ENCODE measurements around the gene DNAH1. TPM values are rescaled to one million over a fixed set of nuclear protein-coding genes. Genes with fewer than 3 reads are reported as not detected.
A peak's percentile ranks its signal among the peaks of the same experiment; 100 is the strongest.

The DNAH1 gene
- total and polyA plus RNA-seq, 2 donors = 3.3 to 9.0 TPM

DNA sequence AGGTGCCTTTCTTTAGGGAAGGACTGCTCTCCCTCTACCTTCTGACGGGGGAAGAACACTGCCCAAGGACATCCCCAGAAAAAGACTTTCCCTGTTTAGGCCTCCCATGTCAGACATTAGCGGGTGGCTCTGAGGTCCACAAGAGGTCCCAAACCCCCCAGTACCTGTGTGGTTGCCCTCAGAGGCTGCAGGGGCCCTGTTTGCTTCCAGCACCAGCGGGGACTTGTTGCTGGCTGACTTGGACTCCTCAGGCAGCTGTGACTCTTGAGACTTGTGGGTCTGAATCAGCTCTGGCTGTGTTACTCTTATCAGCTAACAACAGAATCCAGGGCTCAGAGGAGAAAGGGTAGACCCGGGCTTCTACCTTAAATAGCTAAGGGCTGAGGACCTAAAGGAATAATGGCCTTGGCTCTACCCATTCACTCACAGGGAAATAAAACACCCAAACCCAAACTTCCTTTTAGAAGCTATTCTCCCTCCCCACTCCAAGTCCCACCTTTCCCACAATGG is 89.5 kb downstream of the DNAH1 start:
- WGBS = 96% methylated on average over 4 of the region's 4 CpGs
- Histone ChIP-seq H3K9me3 (ENCODE audit: control insufficient read depth in 2 of 2, insufficient read depth in 1 of 2, low read length in 1 of 2) (no peaks in the 10 kb centered on the region), H3K36me3 (ENCODE audit: control insufficient read depth in 2 of 2, insufficient read depth in 2 of 2, low read length in 1 of 2) (peaks cover 75 to 81% of the 10 kb centered on the region in 2 donors), H3K27me3 (ENCODE audit: control insufficient read depth in 2 of 2, insufficient read depth in 1 of 2, low read length in 1 of 2) (no peaks in the 10 kb centered on the region), H3K4me3 (ENCODE audit: low read length in 2 of 2) (no peak overlapping the region), H3K27ac (ENCODE audit: low read depth in 1 of 2, low read length in 1 of 2) (peak overlapping the region in 1 of 2 donors; percentile 15), H3K4me1 (ENCODE audit: control insufficient read depth in 2 of 2, insufficient read depth in 2 of 2, low read length in 2 of 2) (peaks cover 7 to 20% of the 10 kb centered on the region in 2 donors)
- DNase-seq (ENCODE audit: low read depth in 6 of 9, low spot score in 9 of 9) = no peak

DNA sequence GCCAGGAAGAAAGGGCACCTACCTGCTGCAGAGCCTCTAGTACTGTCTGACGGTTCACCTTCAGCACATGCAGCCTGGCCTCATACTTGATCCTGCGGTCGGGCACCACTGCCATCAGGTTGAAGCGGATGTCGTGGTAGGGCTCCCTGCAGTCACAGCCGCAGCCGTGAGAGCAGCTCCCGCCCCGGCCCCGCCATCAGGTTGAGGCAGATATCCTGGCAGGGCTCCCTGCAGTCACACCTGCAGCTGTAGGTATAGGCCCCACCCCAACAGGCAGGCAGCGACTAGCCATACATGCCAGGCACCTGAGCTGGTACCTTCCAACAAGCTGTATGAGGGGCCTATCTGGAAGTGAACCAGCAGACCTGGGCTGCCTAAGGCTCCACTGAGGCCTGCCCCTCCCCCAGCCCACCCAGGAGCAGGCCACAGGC is 90.1 kb downstream of the DNAH1 start:
- WGBS = 94% methylated on average over 11 of the region's 11 CpGs
- peaks cover 7 to 25% of the 10 kb centered on the region in 2 donors for H3K4me1 ChIP-seq (ENCODE audit: control insufficient read depth in 2 of 2, insufficient read depth in 2 of 2, low read length in 2 of 2)
- peaks cover 69 to 75% of the 10 kb centered on the region in 2 donors for H3K36me3 ChIP-seq (ENCODE audit: control insufficient read depth in 2 of 2, insufficient read depth in 2 of 2, low read length in 1 of 2)
- DNase-seq (ENCODE audit: low read depth in 6 of 9, low spot score in 9 of 9) = no peak
- H3K9me3 ChIP-seq (ENCODE audit: control insufficient read depth in 2 of 2, insufficient read depth in 1 of 2, low read length in 1 of 2) = no peaks in the 10 kb centered on the region
- H3K27me3 ChIP-seq (ENCODE audit: control insufficient read depth in 2 of 2, insufficient read depth in 1 of 2, low read length in 1 of 2) = no peaks in the 10 kb centered on the region
- H3K4me3 ChIP-seq (ENCODE audit: low read length in 2 of 2) = no peak overlapping the region
- H3K27ac ChIP-seq (ENCODE audit: low read depth in 1 of 2, low read length in 1 of 2) = peak overlapping the region in 1 of 2 donors; percentile 15

- Histone ChIP-seq H3K4me1 (ENCODE audit: control insufficient read depth in 2 of 2, insufficient read depth in 2 of 2, low read length in 2 of 2) (peaks cover 10 to 33% of the 10 kb centered on the region in 2 donors), H3K27me3 (ENCODE audit: control insufficient read depth in 2 of 2, insufficient read depth in 1 of 2, low read length in 1 of 2) (no peaks in the 10 kb centered on the region), H3K4me3 (ENCODE audit: low read length in 2 of 2) (no peak overlapping the region), H3K36me3 (ENCODE audit: control insufficient read depth in 2 of 2, insufficient read depth in 2 of 2, low read length in 1 of 2) (peaks cover 62 to 68% of the 10 kb centered on the region in 2 donors), H3K27ac (ENCODE audit: low read depth in 1 of 2, low read length in 1 of 2) (peak overlapping the region in 1 of 2 donors; percentile 31), H3K9me3 (ENCODE audit: control insufficient read depth in 2 of 2, insufficient read depth in 1 of 2, low read length in 1 of 2) (no peaks in the 10 kb centered on the region)
- 98% methylated on average over 20 of the region's 20 CpGs for WGBS
- no peak for DNase-seq (ENCODE audit: low read depth in 6 of 9, low spot score in 9 of 9)
These were observed 90.8 kb downstream of the DNAH1 start for GRCh38 chr3:52406791-52407510.

- H3K4me3 ChIP-seq (ENCODE audit: low read length in 2 of 2) = no peak overlapping the region
- H3K36me3 ChIP-seq (ENCODE audit: control insufficient read depth in 2 of 2, insufficient read depth in 2 of 2, low read length in 1 of 2) = peaks cover 54 to 60% of the 10 kb centered on the region in 2 donors
- H3K27me3 ChIP-seq (ENCODE audit: control insufficient read depth in 2 of 2, insufficient read depth in 1 of 2, low read length in 1 of 2) = no peaks in the 10 kb centered on the region
- no peaks in the 10 kb centered on the region for H3K9me3 ChIP-seq (ENCODE audit: control insufficient read depth in 2 of 2, insufficient read depth in 1 of 2, low read length in 1 of 2)
- no peak overlapping the region for H3K27ac ChIP-seq (ENCODE audit: low read depth in 1 of 2, low read length in 1 of 2)
- 97% methylated on average over 3 of the region's 3 CpGs for WGBS
- no peak for DNase-seq (ENCODE audit: low read depth in 6 of 9, low spot score in 9 of 9)
- H3K4me1 ChIP-seq (ENCODE audit: control insufficient read depth in 2 of 2, insufficient read depth in 2 of 2, low read length in 2 of 2) = peaks cover 18 to 38% of the 10 kb centered on the region in 2 donors
These were observed 91.7 kb downstream of the DNAH1 start for GRCh38 chr3:52407779-52408178.

DNA sequence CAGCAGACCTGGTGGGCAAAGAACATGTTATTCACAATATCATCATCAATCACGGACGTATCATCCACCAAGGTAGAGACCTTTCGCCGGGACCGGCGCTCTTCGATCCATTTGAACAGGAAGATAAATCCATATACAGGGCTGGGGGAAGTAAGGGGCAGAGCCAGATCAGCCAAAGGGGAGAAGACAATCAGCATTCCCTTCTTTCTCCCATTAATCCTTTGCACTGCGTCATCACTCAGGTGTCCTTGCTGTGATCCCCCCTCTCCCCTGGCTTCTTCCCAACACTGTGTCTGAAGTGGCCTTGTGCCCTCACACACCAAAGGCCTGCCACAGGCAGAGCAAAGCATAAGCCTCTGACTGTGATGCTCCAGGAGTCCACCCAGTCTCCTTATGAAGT is 92.3 kb downstream of the DNAH1 start:
- Histone ChIP-seq H3K4me1 (ENCODE audit: control insufficient read depth in 2 of 2, insufficient read depth in 2 of 2, low read length in 2 of 2) (peaks cover 18 to 38% of the 10 kb centered on the region in 2 donors), H3K27ac (ENCODE audit: low read depth in 1 of 2, low read length in 1 of 2) (no peak overlapping the region), H3K36me3 (ENCODE audit: control insufficient read depth in 2 of 2, insufficient read depth in 2 of 2, low read length in 1 of 2) (peaks cover 47 to 58% of the 10 kb centered on the region in 2 donors), H3K27me3 (ENCODE audit: control insufficient read depth in 2 of 2, insufficient read depth in 1 of 2, low read length in 1 of 2) (no peaks in the 10 kb centered on the region), H3K9me3 (ENCODE audit: control insufficient read depth in 2 of 2, insufficient read depth in 1 of 2, low read length in 1 of 2) (no peaks in the 10 kb centered on the region), H3K4me3 (ENCODE audit: low read length in 2 of 2) (no peak overlapping the region)
- WGBS = 98% methylated on average over 8 of the region's 8 CpGs
- no peak for DNase-seq (ENCODE audit: low read depth in 6 of 9, low spot score in 9 of 9)

DNA sequence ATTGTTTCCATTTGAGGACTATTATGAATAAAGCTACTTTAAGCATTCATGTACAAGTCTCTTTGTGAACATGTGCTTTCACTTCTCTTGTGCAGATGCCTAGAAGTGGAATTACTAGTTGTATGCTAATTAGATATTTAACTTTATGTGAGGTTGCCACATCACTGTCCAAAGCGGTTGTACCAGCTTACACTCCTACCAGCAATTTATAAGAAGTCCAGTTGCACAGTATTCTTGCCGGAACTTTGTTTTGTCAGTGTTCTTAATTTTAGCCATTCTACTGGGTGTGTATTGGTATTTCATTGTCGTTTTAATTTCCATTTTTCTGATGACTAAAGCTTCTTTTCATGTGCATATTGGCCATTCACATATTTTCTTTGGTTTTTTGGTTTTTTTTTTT is 99.7 kb downstream of the DNAH1 start:
- WGBS = 99% methylated on average over 3 of the region's 3 CpGs
- no peak overlapping the region for H3K27ac ChIP-seq (ENCODE audit: low read depth in 1 of 2, low read length in 1 of 2)
- H3K9me3 ChIP-seq (ENCODE audit: control insufficient read depth in 2 of 2, insufficient read depth in 1 of 2, low read length in 1 of 2) = no peaks in the 10 kb centered on the region
- peaks cover 0 to 15% of the 10 kb centered on the region in 2 donors for H3K36me3 ChIP-seq (ENCODE audit: control insufficient read depth in 2 of 2, insufficient read depth in 2 of 2, low read length in 1 of 2)
- H3K4me1 ChIP-seq (ENCODE audit: control insufficient read depth in 2 of 2, insufficient read depth in 2 of 2, low read length in 2 of 2) = peaks cover 12 to 17% of the 10 kb centered on the region in 2 donors
- DNase-seq (ENCODE audit: low read depth in 6 of 9, low spot score in 9 of 9) = no peak
- no peaks in the 10 kb centered on the region for H3K27me3 ChIP-seq (ENCODE audit: control insufficient read depth in 2 of 2, insufficient read depth in 1 of 2, low read length in 1 of 2)
- H3K4me3 ChIP-seq (ENCODE audit: low read length in 2 of 2) = no peak overlapping the region

GRCh38 chr3:52420388-52420787 is 104.3 kb downstream of the DNAH1 start:
- peaks cover 0 to 12% of the 10 kb centered on the region in 2 donors for H3K4me1 ChIP-seq (ENCODE audit: control insufficient read depth in 2 of 2, insufficient read depth in 2 of 2, low read length in 2 of 2)
- DNase-seq (ENCODE audit: low read depth in 6 of 9, low spot score in 9 of 9) = no peak
- peaks cover 0 to 3% of the 10 kb centered on the region in 2 donors for H3K36me3 ChIP-seq (ENCODE audit: control insufficient read depth in 2 of 2, insufficient read depth in 2 of 2, low read length in 1 of 2)
- no peaks in the 10 kb centered on the region for H3K9me3 ChIP-seq (ENCODE audit: control insufficient read depth in 2 of 2, insufficient read depth in 1 of 2, low read length in 1 of 2)
- no peak overlapping the region for H3K4me3 ChIP-seq (ENCODE audit: low read length in 2 of 2)
- H3K27ac ChIP-seq (ENCODE audit: low read depth in 1 of 2, low read length in 1 of 2) = no peak overlapping the region
- H3K27me3 ChIP-seq (ENCODE audit: control insufficient read depth in 2 of 2, insufficient read depth in 1 of 2, low read length in 1 of 2) = no peaks in the 10 kb centered on the region
- over 99% methylated on average over 2 of the region's 2 CpGs for WGBS

GRCh38 chr3:52422669-52423068 is 106.5 kb downstream of the DNAH1 start:
- Histone ChIP-seq H3K27me3 (ENCODE audit: control insufficient read depth in 2 of 2, insufficient read depth in 1 of 2, low read length in 1 of 2) (no peaks in the 10 kb centered on the region), H3K36me3 (ENCODE audit: control insufficient read depth in 2 of 2, insufficient read depth in 2 of 2, low read length in 1 of 2) (no peaks in the 10 kb centered on the region), H3K9me3 (ENCODE audit: control insufficient read depth in 2 of 2, insufficient read depth in 1 of 2, low read length in 1 of 2) (no peaks in the 10 kb centered on the region), H3K4me1 (ENCODE audit: control insufficient read depth in 2 of 2, insufficient read depth in 2 of 2, low read length in 2 of 2) (peaks cover 0 to 12% of the 10 kb centered on the region in 2 donors), H3K4me3 (ENCODE audit: low read length in 2 of 2) (no peak overlapping the region), H3K27ac (ENCODE audit: low read depth in 1 of 2, low read length in 1 of 2) (no peak overlapping the region)
- no peak for DNase-seq (ENCODE audit: low read depth in 6 of 9, low spot score in 9 of 9)
- WGBS = 97% methylated on average over 3 of the region's 3 CpGs

GRCh38 chr3:52423173-52423572 is 107.1 kb downstream of the DNAH1 start:
- H3K27me3 ChIP-seq (ENCODE audit: control insufficient read depth in 2 of 2, insufficient read depth in 1 of 2, low read length in 1 of 2) = no peaks in the 10 kb centered on the region
- WGBS = 90% methylated on average over 5 of the region's 5 CpGs
- no peaks in the 10 kb centered on the region for H3K9me3 ChIP-seq (ENCODE audit: control insufficient read depth in 2 of 2, insufficient read depth in 1 of 2, low read length in 1 of 2)
- H3K4me3 ChIP-seq (ENCODE audit: low read length in 2 of 2) = no peak overlapping the region
- no peaks in the 10 kb centered on the region for H3K36me3 ChIP-seq (ENCODE audit: control insufficient read depth in 2 of 2, insufficient read depth in 2 of 2, low read length in 1 of 2)
- H3K4me1 ChIP-seq (ENCODE audit: control insufficient read depth in 2 of 2, insufficient read depth in 2 of 2, low read length in 2 of 2) = peaks cover 0 to 12% of the 10 kb centered on the region in 2 donors
- DNase-seq (ENCODE audit: low read depth in 6 of 9, low spot score in 9 of 9) = no peak
- no peak overlapping the region for H3K27ac ChIP-seq (ENCODE audit: low read depth in 1 of 2, low read length in 1 of 2)

Data from thymus (tissue), 11 donors.